HCT116 (cell line): ENCODE measurements around the gene FGF11. TPM values are rescaled to one million over a fixed set of nuclear protein-coding genes. Genes with fewer than 3 reads are reported as not detected.

Source experiments
- ATAC-seq: fragments of 200-7000 bp; cut with Tn5 transposase; 2 replicates; pipeline ENCODE4 v1.9.1; 2020; ENCODE audit warnings: mild to moderate bottlenecking, moderate library complexity
- BruUV-seq: library from RNA; stranded (reverse); fragments of 400-500 nt; replicated peaks from 2 replicates; lab custom pipeline; 2021; lab: Mats Ljungman, UMichigan
- CTCF ChIA-PET: fragments of 300-600 bp; sonication (Branson Sonifier 250); formaldehyde crosslinking; loops from one replicate; lab custom pipeline; 2021; ENCODE audit warnings: antibody characterized with exemption; lab: Charles Lee
- POLR2A ChIA-PET: fragments of 300-600, 350-600 bp; sonication (Branson Sonifier 250); formaldehyde crosslinking; loops from one replicate; lab custom pipeline; 2021; ENCODE audit warnings: antibody characterized with exemption; lab: Charles Lee
- RAD21 ChIA-PET, 2 experiments: fragments of 300-600 bp; sonication (Branson Sonifier 250); formaldehyde crosslinking; loops; one replicate each; lab custom pipeline; 2023; ENCODE audit warnings: low total read pairs in 2 of 2; ENCODE audit not compliant: uncharacterized antibody in 2 of 2, unreplicated experiment in 2 of 2, low non-redundant PET in 1 of 2; lab: Charles Lee
- DNase-seq: peaks from one replicate; pipeline ENCODE4 v3.0.0-alpha.2; 2010; ENCODE audit warnings: low read depth, low spot score
- H2AFZ ChIP-seq: fragments of 200-600 bp; shearing (Covaris generic), sonication (generic); 2 replicates; pipeline ENCODE4 v1.6.1; 2017; ENCODE audit warnings: low read depth, mixed run types, mixed read lengths, antibody characterized with exemption, low read length; ENCODE audit not compliant: poor library complexity, severe bottlenecking
- H3K27ac ChIP-seq: 2 replicates; pipeline ENCODE4 v1.5.1; 2012; ENCODE audit warnings: low read depth, low read length
- H3K27me3 ChIP-seq: fragments of 200-600 bp; sonication (generic); 2 replicates; pipeline ENCODE4 v1.6.1; 2016; ENCODE audit warnings: mixed run types, low read length, mixed read lengths; ENCODE audit not compliant: insufficient read depth
- H3K36me3 ChIP-seq, 2 experiments: fragments of 200-500 bp in 1 of 2; fragments of 200-600 bp in 1 of 2; sonication (Bioruptor generic) in 1 of 2; sonication (generic) in 1 of 2; 2 replicates each; pipeline versions ENCODE4 v1.5.1 to v1.6.1; 2014 to 2016; ENCODE audit warnings: low read length in 2 of 2, inconsistent platforms in 1 of 2, mixed read lengths in 1 of 2, mixed run types in 1 of 2; ENCODE audit not compliant: insufficient read depth in 2 of 2, control insufficient read depth in 1 of 2
- H3K4me1 ChIP-seq, 2 experiments: fragments of 200-600 bp in 1 of 2; sonication (generic) in 1 of 2; 2 replicates each; pipeline versions ENCODE4 v1.5.1 to v1.6.1; 2012 to 2017; ENCODE audit warnings: low read length in 2 of 2, inconsistent platforms in 1 of 2, mild to moderate bottlenecking in 1 of 2, mixed read lengths in 1 of 2, mixed run types in 1 of 2, moderate library complexity in 1 of 2; ENCODE audit not compliant: insufficient read depth in 2 of 2, control insufficient read depth in 1 of 2
- H3K4me2 ChIP-seq: fragments of 200-600 bp; sonication (generic); 2 replicates; pipeline ENCODE4 v1.6.1; 2017; ENCODE audit warnings: mixed run types, low read length, mixed read lengths
- H3K4me3 ChIP-seq, 2 experiments: fragments of 200-600 bp in 1 of 2; sonication (generic) in 1 of 2; replicated peaks in 1 of 2; 2 replicates each; pipeline ENCODE4 v1.5.1; 2011 to 2016; ENCODE audit warnings: low read length in 2 of 2, control low read depth in 1 of 2, low read depth in 1 of 2, mild to moderate bottlenecking in 1 of 2, mixed read lengths in 1 of 2, mixed run types in 1 of 2
- H3K79me2 ChIP-seq: fragments of 200-600 bp; sonication (generic); 2 replicates; pipeline ENCODE4 v1.6.1; 2017; ENCODE audit warnings: mild to moderate bottlenecking, mixed run types, low read length, moderate library complexity, mixed read lengths; ENCODE audit not compliant: insufficient read depth
- H3K9ac ChIP-seq: fragments of 200-600 bp; sonication (generic); 2 replicates; pipeline ENCODE4 v1.6.1; 2016; ENCODE audit warnings: low read length, mixed read lengths
- H3K9me2 ChIP-seq: fragments of 200-600 bp; sonication (generic), shearing (Covaris generic); 2 replicates; pipeline ENCODE4 v1.6.1; 2017; ENCODE audit warnings: mixed run types, mild to moderate bottlenecking, moderate library complexity; ENCODE audit not compliant: insufficient read depth
- H3K9me3 ChIP-seq, 2 experiments: fragments of 200-500 bp in 1 of 2; fragments of 200-600 bp in 1 of 2; sonication (Bioruptor generic) in 1 of 2; sonication (generic) in 1 of 2; 2 replicates each; pipeline ENCODE4 v1.6.1; 2014 to 2017; ENCODE audit warnings: low read length in 2 of 2, mixed read lengths in 2 of 2, inconsistent platforms in 1 of 2, low read depth in 1 of 2, mild to moderate bottlenecking in 1 of 2, mixed run types in 1 of 2, moderate library complexity in 1 of 2; ENCODE audit not compliant: control insufficient read depth in 1 of 2, insufficient read depth in 1 of 2
- H4K20me1 ChIP-seq: fragments of 200-600 bp; sonication (generic), shearing (Covaris generic); 2 replicates; pipeline ENCODE4 v1.6.1; 2017; ENCODE audit warnings: mixed run types, mild to moderate bottlenecking, moderate library complexity; ENCODE audit not compliant: insufficient read depth
- CEBPB ChIP-seq: IDR thresholded peaks from 2 replicates; pipeline ENCODE4 v1.6.1; 2012; ENCODE audit warnings: low read depth
- CTCF ChIP-seq, 3 experiments: fragments of 200-600 bp in 1 of 3; sonication (generic) in 1 of 3; IDR thresholded peaks in 2 of 3; conservative IDR thresholded peaks in 1 of 3; 2 replicates each; pipeline ENCODE4 v1.5.1; 2012 to 2017; ENCODE audit warnings: low read depth in 2 of 3, low read length in 2 of 3, antibody characterized with exemption in 1 of 3, borderline replicate concordance in 1 of 3, control low read depth in 1 of 3, mild to moderate bottlenecking in 1 of 3, mixed read lengths in 1 of 3, mixed run types in 1 of 3, moderate library complexity in 1 of 3; ENCODE audit not compliant: insufficient read depth in 1 of 3
- EZH2 ChIP-seq: fragments of 200-600 bp; sonication (generic); IDR thresholded peaks from 2 replicates; pipeline ENCODE4 v1.6.1; 2017; ENCODE audit warnings: antibody characterized with exemption, mixed run types
- POLR2A ChIP-seq: IDR thresholded peaks from 2 replicates; pipeline ENCODE4 v1.7.0; 2011; ENCODE audit warnings: borderline replicate concordance; ENCODE audit not compliant: insufficient read depth, insufficient read length; ENCODE audit errors: extremely low read depth
- POLR2AphosphoS5 ChIP-seq: IDR thresholded peaks from 2 replicates; pipeline ENCODE4 v1.6.1; 2011; ENCODE audit warnings: mild to moderate bottlenecking, low read depth, low read length, moderate library complexity
- RAD21 ChIP-seq: IDR thresholded peaks from 2 replicates; pipeline ENCODE4 v1.6.1; 2012; ENCODE audit warnings: low read depth, mild to moderate bottlenecking
- REST ChIP-seq: IDR thresholded peaks from 2 replicates; pipeline ENCODE4 v1.6.1; 2012; ENCODE audit warnings: low read depth
- SP1 ChIP-seq: IDR thresholded peaks from 2 replicates; pipeline ENCODE4 v1.6.1; 2012; ENCODE audit warnings: low read depth
- SRF ChIP-seq: IDR thresholded peaks from 2 replicates; pipeline ENCODE4 v1.6.1; 2012; ENCODE audit warnings: low read depth
- ZBTB33 ChIP-seq: IDR thresholded peaks from 2 replicates; pipeline ENCODE4 v1.6.1; 2011; ENCODE audit warnings: mild to moderate bottlenecking, low read length, moderate library complexity; ENCODE audit not compliant: insufficient replicate concordance; ENCODE audit errors: extremely low read depth
- ZFX ChIP-seq: fragments of 450-650 bp; IDR thresholded peaks from 2 replicates; pipeline ENCODE4 v1.6.1; 2017
- ZNF274 ChIP-seq: fragments of 200-500 bp; sonication (Bioruptor generic); IDR thresholded peaks from 2 replicates; pipeline ENCODE4 v1.6.1; 2014; ENCODE audit warnings: mild to moderate bottlenecking, low read depth, low read length, inconsistent platforms
- intact Hi-C: fragments of 100-400 bp; cut with micrococcal nuclease; formaldehyde crosslinking; loops from 2 replicates; pipeline ENCODE4 v1.10.0; 2022
- total RNA-seq: library from RNA; stranded (reverse); gene quantifications from one replicate; pipeline ENCODE4 v1.2.1, GENCODE V29; 2021; ENCODE audit not compliant: unreplicated experiment

FGF11 gene
- total RNA-seq, 1 experiment from 2014 or later, result 6.1 TPM

GRCh38 chr17:7423679-7424078 lies 15.6 kb upstream of the FGF11 start:
- Histone ChIP-seq H3K36me3 (no peaks in the 10 kb centered on the region), H2AFZ (no peak overlapping the region), H4K20me1 (no peaks in the 10 kb centered on the region), H3K9me2 (no peaks in the 10 kb centered on the region), H3K79me2 (no peaks in the 10 kb centered on the region), H3K27me3 (no peaks in the 10 kb centered on the region), H3K4me3 (no peak overlapping the region), H3K9ac (no peak overlapping the region), H3K27ac (no peak overlapping the region), H3K4me1 (no peaks in the 10 kb centered on the region), H3K9me3 (no peaks in the 10 kb centered on the region), H3K4me2 (no peak overlapping the region)
- no peak for TF ChIP-seq CTCF (IDR thresholded peaks at IDR 0.05 in 2 of 3, conservative IDR thresholded peaks at IDR 0.05 in 1 of 3; ENCODE audit: borderline replicate concordance in 1 of 3, insufficient read depth in 1 of 3, low read depth in 2 of 3, low read length in 2 of 3)
- no peak for TF ChIP-seq SP1
- TF ChIP-seq RAD21, result no peak
- TF ChIP-seq ZFX, result no peak
- TF ChIP-seq ZNF274, result no peak
- no peak for TF ChIP-seq ZBTB33
- TF ChIP-seq REST, result no peak
- TF ChIP-seq POLR2A, result no peak
- TF ChIP-seq POLR2AphosphoS5, result no peak
- TF ChIP-seq EZH2, result no peak
- no peak for TF ChIP-seq SRF
- TF ChIP-seq CEBPB, result no peak
- intact Hi-C loops, result no loop called here
- ChIA-PET RAD21 (no interaction called here), POLR2A (no interaction called here), CTCF (no interaction called here)
- DNase-seq, result no peak
- BruUV-seq, result no TSS peak
- no peak for ATAC-seq
